Suprapubic skin (tissue), 4 donors: ENCODE results near the gene KIF13A. TPM values are rescaled to one million over a fixed set of nuclear protein-coding genes. Genes with fewer than 3 reads are reported as not detected.

ENCODE experiments used
- DNase-seq, 2 donors: peaks; one replicate each; pipeline ENCODE4 v3.0.0-alpha.2; 2019; ENCODE audit warnings: low spot score in 2 of 2
- H3K27ac ChIP-seq: fragments of 200-600 bp; sonication (generic); one replicate; pipeline ENCODE4 v1.5.1; 2019
- H3K27me3 ChIP-seq: fragments of 200-600 bp; sonication (generic); one replicate; pipeline ENCODE4 v1.5.1; 2019
- H3K36me3 ChIP-seq: fragments of 200-600 bp; sonication (generic); one replicate; pipeline ENCODE4 v1.5.1; 2019
- H3K4me1 ChIP-seq: fragments of 200-600 bp; sonication (generic); one replicate; pipeline ENCODE4 v1.5.1; 2019
- H3K4me3 ChIP-seq: fragments of 200-600 bp; sonication (generic); one replicate; pipeline ENCODE4 v1.5.1; 2019; ENCODE audit warnings: mild to moderate bottlenecking
- H3K9me3 ChIP-seq: fragments of 200-600 bp; sonication (generic); one replicate; pipeline ENCODE4 v1.5.1; 2019
- EP300 ChIP-seq: sonication (generic); formaldehyde crosslinking; IDR thresholded peaks from one replicate; pipeline ENCODE4 v1.6.1; 2017; ENCODE audit warnings: antibody characterized with exemption
- POLR2A ChIP-seq, 2 donors: fragments of 450-650 bp; IDR thresholded peaks; one replicate each; pipeline ENCODE4 v1.6.1; 2017; ENCODE audit warnings: antibody characterized with exemption in 2 of 2, mild to moderate bottlenecking in 2 of 2, moderate library complexity in 2 of 2
- POLR2AphosphoS5 ChIP-seq, 3 donors: sonication (generic); formaldehyde crosslinking; IDR thresholded peaks; one replicate each; pipeline ENCODE4 v1.6.1; 2017; ENCODE audit warnings: antibody characterized with exemption in 3 of 3
- WGBS: methylation state at CpG from one replicate; pipeline ENCODE4 v1.1.5; 2018; 5-methylcytosine and 5-hydroxymethylcytosine counted together
- total RNA-seq, 4 donors: library from RNA; depleted of rRNA; stranded (reverse); fragments of >200 nt; gene quantifications; one replicate each; pipeline ENCODE4 v1.1.0, GENCODE V29; 2016
- TF ChIP-seq, protein P1 (sequence below), 2 donors: fragments of 200-600 bp in 1 of 2; fragments of 450-650 bp in 1 of 2; sonication (generic) in 1 of 2; IDR thresholded peaks; one replicate each; pipeline ENCODE4 v1.5.1; 2016 to 2019; ENCODE audit warnings: antibody characterized with exemption in 2 of 2, mild to moderate bottlenecking in 1 of 2, moderate library complexity in 1 of 2

KIF13A gene
- total RNA-seq, 4 donors from 2014 or later: 73.0 to 91.9 (median 78.9) TPM

DNA sequence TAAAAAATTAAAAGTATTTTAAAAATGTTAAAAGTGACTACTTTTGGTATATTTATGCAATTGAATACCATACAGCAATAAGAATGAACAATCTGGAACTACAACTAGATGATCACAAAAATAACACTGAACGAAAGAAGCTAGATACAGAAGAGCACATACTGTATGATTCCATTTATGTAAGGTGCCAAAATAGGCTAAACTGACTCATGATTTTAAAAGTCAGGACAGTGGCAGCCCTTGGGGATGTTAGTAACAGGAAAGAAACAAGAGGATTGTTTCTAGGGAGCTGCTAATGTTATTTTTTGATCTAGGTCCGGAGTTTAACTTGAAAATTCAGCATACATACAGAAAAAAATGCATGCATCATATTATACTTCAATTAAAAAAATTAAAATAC lies 42.3 kb downstream of the KIF13A start:
- H3K4me3 ChIP-seq: no peak overlapping the region
- DNase-seq: no peak
- H3K27me3 ChIP-seq: no peaks in the 10 kb centered on the region
- WGBS: 42% methylated on average over 2 of the region's 2 CpGs
- H3K36me3 ChIP-seq: no peaks in the 10 kb centered on the region
- peaks cover 15% of the 10 kb centered on the region for H3K4me1 ChIP-seq
- no peak for TF ChIP-seq EP300
- TF ChIP-seq, protein P1, sequence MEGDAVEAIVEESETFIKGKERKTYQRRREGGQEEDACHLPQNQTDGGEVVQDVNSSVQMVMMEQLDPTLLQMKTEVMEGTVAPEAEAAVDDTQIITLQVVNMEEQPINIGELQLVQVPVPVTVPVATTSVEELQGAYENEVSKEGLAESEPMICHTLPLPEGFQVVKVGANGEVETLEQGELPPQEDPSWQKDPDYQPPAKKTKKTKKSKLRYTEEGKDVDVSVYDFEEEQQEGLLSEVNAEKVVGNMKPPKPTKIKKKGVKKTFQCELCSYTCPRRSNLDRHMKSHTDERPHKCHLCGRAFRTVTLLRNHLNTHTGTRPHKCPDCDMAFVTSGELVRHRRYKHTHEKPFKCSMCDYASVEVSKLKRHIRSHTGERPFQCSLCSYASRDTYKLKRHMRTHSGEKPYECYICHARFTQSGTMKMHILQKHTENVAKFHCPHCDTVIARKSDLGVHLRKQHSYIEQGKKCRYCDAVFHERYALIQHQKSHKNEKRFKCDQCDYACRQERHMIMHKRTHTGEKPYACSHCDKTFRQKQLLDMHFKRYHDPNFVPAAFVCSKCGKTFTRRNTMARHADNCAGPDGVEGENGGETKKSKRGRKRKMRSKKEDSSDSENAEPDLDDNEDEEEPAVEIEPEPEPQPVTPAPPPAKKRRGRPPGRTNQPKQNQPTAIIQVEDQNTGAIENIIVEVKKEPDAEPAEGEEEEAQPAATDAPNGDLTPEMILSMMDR (IDR thresholded peaks at IDR 0.05): no peak
- no peaks in the 10 kb centered on the region for H3K9me3 ChIP-seq
- no peak overlapping the region for H3K27ac ChIP-seq

DNA sequence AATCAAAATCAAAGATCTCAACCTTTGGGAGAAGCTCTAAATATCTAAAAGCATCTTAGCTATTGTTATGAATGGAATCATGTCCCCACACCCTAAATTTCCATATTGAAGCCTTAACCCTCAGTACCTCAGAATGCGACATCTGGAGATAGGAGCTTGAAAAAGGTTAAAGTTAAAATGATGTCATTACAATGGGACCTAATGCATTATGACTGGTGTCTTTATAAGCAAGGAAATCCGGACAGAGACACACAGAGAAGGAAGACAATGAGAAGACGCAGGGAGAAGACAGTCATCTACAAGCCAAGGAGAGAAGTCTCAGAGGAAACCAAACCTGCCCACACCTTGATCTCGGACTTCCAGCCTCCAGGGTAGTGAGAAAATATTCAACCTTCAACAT lies 46.1 kb downstream of the KIF13A start:
- no peak for DNase-seq
- Histone ChIP-seq H3K27ac (no peak overlapping the region), H3K4me3 (no peak overlapping the region), H3K9me3 (no peaks in the 10 kb centered on the region), H3K36me3 (no peaks in the 10 kb centered on the region), H3K4me1 (peaks cover 10% of the 10 kb centered on the region), H3K27me3 (no peaks in the 10 kb centered on the region)
- TF ChIP-seq POLR2AphosphoS5 (IDR thresholded peaks at IDR 0.05) (no peak), EP300 (no peak), POLR2A (IDR thresholded peaks at IDR 0.05) (no peak)
- TF ChIP-seq, protein P1 (IDR thresholded peaks at IDR 0.05): no peak
- 92% methylated on average over 4 of the region's 4 CpGs for WGBS

DNA sequence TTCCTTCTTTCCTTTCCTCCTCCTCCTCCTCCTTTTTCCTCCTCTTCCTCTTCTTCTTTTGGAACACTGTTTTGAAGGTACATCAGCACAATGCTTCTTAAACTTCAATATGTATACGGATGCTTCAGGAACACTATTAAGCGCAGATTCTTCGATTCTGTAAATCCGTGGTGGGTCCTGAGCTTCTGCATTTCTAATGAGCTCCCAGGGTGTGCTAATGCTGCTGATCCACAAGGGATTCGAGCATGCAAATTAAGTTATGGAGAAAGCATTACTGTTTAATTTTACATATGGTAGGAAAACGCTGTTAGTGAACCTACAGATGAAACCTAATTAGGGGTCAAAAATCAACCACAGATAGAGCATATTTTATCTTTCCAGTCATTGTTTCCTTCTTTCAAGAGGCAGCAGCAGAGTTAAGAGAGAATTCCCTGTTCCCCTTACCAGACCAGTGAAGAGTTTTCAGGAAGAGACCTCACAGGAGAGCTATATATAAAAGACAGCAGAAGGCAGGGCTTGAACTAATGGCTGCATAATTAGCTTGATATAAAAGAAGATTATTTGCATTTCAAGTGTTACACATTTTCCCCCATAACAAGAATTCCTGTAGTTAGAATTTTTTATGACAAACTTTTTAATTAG lies 47.2 kb downstream of the KIF13A start:
- WGBS: 90% methylated on average over 6 of the region's 6 CpGs
- Histone ChIP-seq H3K4me1 (peaks cover 12% of the 10 kb centered on the region), H3K4me3 (no peak overlapping the region), H3K9me3 (no peaks in the 10 kb centered on the region), H3K27ac (no peak overlapping the region), H3K36me3 (no peaks in the 10 kb centered on the region), H3K27me3 (no peaks in the 10 kb centered on the region)
- DNase-seq: no peak
- TF ChIP-seq POLR2A (IDR thresholded peaks at IDR 0.05) (no peak), POLR2AphosphoS5 (IDR thresholded peaks at IDR 0.05) (no peak)
- TF ChIP-seq, protein P1 (IDR thresholded peaks at IDR 0.05): no peak

DNA sequence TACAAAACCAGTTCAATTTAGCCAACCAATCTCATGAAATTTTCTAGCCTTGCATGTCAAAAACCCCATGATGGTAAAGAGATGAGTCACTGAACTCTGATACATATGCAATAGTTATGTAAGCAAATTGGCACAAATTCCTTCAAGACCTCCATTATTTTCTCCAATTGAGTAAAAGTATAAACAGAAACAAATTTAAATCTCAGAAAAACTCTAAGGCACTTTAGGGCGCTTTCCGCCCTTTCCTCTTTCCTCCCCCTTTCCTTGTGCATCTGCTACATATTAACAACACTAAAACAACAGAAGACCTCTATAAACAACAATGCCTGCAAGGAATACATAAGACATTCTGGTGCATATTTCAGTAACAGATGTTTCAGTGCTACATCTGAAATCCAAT lies 48.5 kb downstream of the KIF13A start:
- H3K9me3 ChIP-seq: no peaks in the 10 kb centered on the region
- TF ChIP-seq POLR2AphosphoS5 (IDR thresholded peaks at IDR 0.05): no peak
- no peak for TF ChIP-seq EP300
- TF ChIP-seq, protein P1 (IDR thresholded peaks at IDR 0.05): no peak
- TF ChIP-seq POLR2A (IDR thresholded peaks at IDR 0.05): no peak
- WGBS: 90% methylated on average over 2 of the region's 2 CpGs
- H3K36me3 ChIP-seq: no peaks in the 10 kb centered on the region
- H3K4me1 ChIP-seq: peaks cover 14% of the 10 kb centered on the region
- H3K27ac ChIP-seq: no peak overlapping the region
- no peak overlapping the region for H3K4me3 ChIP-seq
- DNase-seq: no peak
- no peaks in the 10 kb centered on the region for H3K27me3 ChIP-seq

DNA sequence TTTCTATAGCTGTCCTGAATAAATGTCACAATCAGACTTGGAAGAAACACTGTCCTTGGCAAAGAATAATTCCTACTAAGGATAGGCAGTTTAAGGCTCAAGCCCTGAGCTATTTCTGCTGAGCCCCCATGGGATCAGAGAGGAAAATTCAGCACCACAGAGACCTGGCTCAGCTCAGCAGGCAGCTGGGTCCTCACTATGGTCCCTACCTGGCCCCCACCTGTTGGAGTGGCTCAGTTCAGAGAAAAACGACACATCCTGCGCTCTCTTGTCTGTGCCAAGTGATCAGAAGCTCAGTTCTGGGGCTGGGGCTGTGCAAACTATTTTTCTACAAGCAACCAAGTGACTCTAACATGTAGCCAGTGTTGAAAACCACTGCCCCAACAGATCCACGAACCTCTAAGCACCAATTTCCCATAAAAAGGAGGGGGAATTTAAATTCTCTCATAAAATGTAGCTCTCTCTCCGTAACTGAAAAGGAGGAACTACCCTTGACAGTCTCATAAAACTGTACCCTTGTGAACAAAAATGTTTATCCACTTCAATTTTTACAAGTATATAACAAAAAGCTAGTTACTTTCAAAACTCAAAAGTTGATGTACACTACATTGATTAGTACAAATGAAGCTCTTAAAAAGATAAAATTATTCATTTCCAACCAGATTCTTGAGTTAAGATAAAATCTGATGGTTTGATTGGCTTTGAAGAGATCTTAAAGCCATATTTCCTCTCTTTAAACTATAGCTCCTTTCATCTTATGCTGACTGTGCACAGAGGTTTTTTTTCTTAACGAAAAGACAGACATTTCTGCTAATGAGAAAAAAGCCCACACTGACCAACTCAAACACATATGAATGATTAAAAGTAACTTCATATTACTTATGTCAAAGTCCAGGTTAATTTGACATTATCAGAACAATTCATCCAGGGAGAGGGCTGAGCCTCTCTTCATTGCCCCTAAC lies 52.0 kb downstream of the KIF13A start:
- Histone ChIP-seq H3K4me1 (peaks cover 45% of the 10 kb centered on the region), H3K36me3 (no peaks in the 10 kb centered on the region), H3K4me3 (no peak overlapping the region), H3K9me3 (no peaks in the 10 kb centered on the region), H3K27me3 (no peaks in the 10 kb centered on the region), H3K27ac (no peak overlapping the region)
- no peak for DNase-seq
- WGBS: 52% methylated on average over 5 of the region's 5 CpGs
- TF ChIP-seq POLR2AphosphoS5 (IDR thresholded peaks at IDR 0.05) (no peak), EP300 (no peak), POLR2A (IDR thresholded peaks at IDR 0.05) (no peak)
- TF ChIP-seq, protein P1 (IDR thresholded peaks at IDR 0.05): no peak
